Cardiac muscle cell (in vitro differentiated cells and primary cell): ENCODE measurements around the gene PDHA1. TPM values are rescaled to one million over a fixed set of nuclear protein-coding genes. Genes with fewer than 3 reads are reported as not detected.

ENCODE experiments used
- DNase-seq, 2 donors: peaks; one replicate each; pipeline versions ENCODE4 v3.0.0 to v3.0.0-alpha.2; 2010 to 2017; ENCODE audit warnings: low read depth in 1 of 2, low spot score in 1 of 2
- H3K27ac ChIP-seq: fragments of 200-600 bp; sonication (generic); 2 replicates; pipeline ENCODE4 v1.5.1; 2016
- H3K27me3 ChIP-seq: fragments of 200-600 bp; sonication (generic); 2 replicates; pipeline ENCODE4 v1.6.0; 2016; ENCODE audit warnings: control low read depth
- H3K36me3 ChIP-seq: fragments of 200-600 bp; sonication (generic); 2 replicates; pipeline ENCODE4 v1.5.1; 2016; ENCODE audit warnings: control low read depth
- H3K4me1 ChIP-seq: fragments of 200-600 bp; sonication (generic); 2 replicates; pipeline ENCODE4 v1.8.1; 2017; ENCODE audit warnings: low read depth, mild to moderate bottlenecking, mixed run types
- H3K4me3 ChIP-seq: fragments of 200-600 bp; sonication (generic); 2 replicates; pipeline ENCODE4 v1.5.1; 2016; ENCODE audit warnings: mild to moderate bottlenecking
- H3K9me3 ChIP-seq: fragments of 200-600 bp; sonication (generic); 2 replicates; pipeline ENCODE4 v1.5.1; 2017; ENCODE audit warnings: low read depth, mild to moderate bottlenecking, control low read depth
- CTCF ChIP-seq: IDR thresholded peaks from 2 replicates; pipeline ENCODE4 v1.5.1; 2012; ENCODE audit warnings: low read depth, mild to moderate bottlenecking, low read length
- polyA plus RNA-seq: library from polyadenylated mRNA; unstranded; fragments of >200 nt; fragmentation: Nextera tagmentation; extraction: Ambion mirVana; gene quantifications from 2 replicates; pipeline ENCODE4 v1.2.1, GENCODE V29; 2016
- total RNA-seq: library from RNA; depleted of rRNA; stranded (reverse); fragments of >200 nt; gene quantifications from 2 replicates; pipeline ENCODE4 v1.2.3, GENCODE V29; 2016

Gene PDHA1
- total and polyA plus RNA-seq, 2 experiments from 2014 or later: 257 to 777 TPM

- Histone ChIP-seq H3K4me3 (no peak overlapping the region), H3K9me3 (no peaks in the 10 kb centered on the region), H3K36me3 (peaks cover 13% of the 10 kb centered on the region), H3K27me3 (no peaks in the 10 kb centered on the region), H3K4me1 (no peaks in the 10 kb centered on the region), H3K27ac (no peak overlapping the region)
- TF ChIP-seq CTCF: no peak
- no peak for DNase-seq
These were observed 5.5 kb downstream of the PDHA1 start for GRCh38 chrX:19349264-19349663.

GRCh38 chrX:19350941-19351384, 7.2 kb downstream of the PDHA1 start:
- Histone ChIP-seq H3K4me1 (no peaks in the 10 kb centered on the region), H3K36me3 (peaks cover 13% of the 10 kb centered on the region), H3K27me3 (no peaks in the 10 kb centered on the region), H3K27ac (no peak overlapping the region), H3K4me3 (no peak overlapping the region), H3K9me3 (no peaks in the 10 kb centered on the region)
- no peak for DNase-seq
- no peak for TF ChIP-seq CTCF

- no peak overlapping the region for H3K4me3 ChIP-seq
- no peak for TF ChIP-seq CTCF
- H3K36me3 ChIP-seq: peaks cover 24% of the 10 kb centered on the region
- no peak for DNase-seq
- no peaks in the 10 kb centered on the region for H3K27me3 ChIP-seq
- H3K9me3 ChIP-seq: no peaks in the 10 kb centered on the region
- H3K4me1 ChIP-seq: no peaks in the 10 kb centered on the region
- no peak overlapping the region for H3K27ac ChIP-seq
These were observed 10.9 kb downstream of the PDHA1 start for GRCh38 chrX:19354625-19355024.

- Histone ChIP-seq H3K9me3 (no peaks in the 10 kb centered on the region), H3K36me3 (peaks cover 13% of the 10 kb centered on the region), H3K4me3 (no peak overlapping the region), H3K4me1 (no peaks in the 10 kb centered on the region), H3K27ac (no peak overlapping the region), H3K27me3 (no peaks in the 10 kb centered on the region)
- no peak for TF ChIP-seq CTCF
- DNase-seq: no peak
These were observed 14.8 kb downstream of the PDHA1 start for GRCh38 chrX:19358521-19358920.

- Histone ChIP-seq H3K27me3 (no peaks in the 10 kb centered on the region), H3K4me3 (no peak overlapping the region), H3K4me1 (no peaks in the 10 kb centered on the region), H3K9me3 (no peaks in the 10 kb centered on the region), H3K36me3 (peaks cover 13% of the 10 kb centered on the region), H3K27ac (peak overlapping the region; percentile 34)
- DNase-seq: no peak
- TF ChIP-seq CTCF: no peak
These were observed 17.2 kb downstream of the PDHA1 start for GRCh38 chrX:19360903-19361302.

- Histone ChIP-seq H3K4me1 (no peaks in the 10 kb centered on the region), H3K27ac (no peak overlapping the region), H3K4me3 (no peak overlapping the region), H3K9me3 (no peaks in the 10 kb centered on the region), H3K36me3 (peaks cover 13% of the 10 kb centered on the region), H3K27me3 (no peaks in the 10 kb centered on the region)
- DNase-seq: no peak
- no peak for TF ChIP-seq CTCF
These were observed 18.0 kb downstream of the PDHA1 start for GRCh38 chrX:19361701-19362100.
